Hypothalamus (tissue), 51 donors: Measurements from ENCODE around the gene TSLP.

Source experiments
- DNase-seq, 51 donors: peaks; one replicate each; lab custom pipeline; 2025; lab: John Stamatoyannopoulos, UW

TSLP gene

GRCh38 chr5:111071413-111071812, at the start of gene TSLP:
TSLP (plus strand) TSS chr5:111071713; CDS start chr5:111071891, 178 bp downstream.
- no peak for DNase-seq

- no peak for DNase-seq
Measured at GRCh38 chr5:111022301-111022700, 49.2 kb upstream of the TSLP start.

GRCh38 chr5:111028865-111029264, 42.6 kb upstream of the TSLP start:
- DNase-seq = no peak

- DNase-seq = no peak
Measured at GRCh38 chr5:111043712-111044506, 27.6 kb upstream of the TSLP start.

- DNase-seq = no peak
Measured at GRCh38 chr5:111058064-111058463, 13.4 kb upstream of the TSLP start.

- DNase-seq = no peak
Measured at GRCh38 chr5:111060169-111060568, 11.3 kb upstream of the TSLP start.

- no peak for DNase-seq
Measured at GRCh38 chr5:111061618-111062017, 9.9 kb upstream of the TSLP start.

GRCh38 chr5:111063709-111064322, 7.7 kb upstream of the TSLP start:
- no peak for DNase-seq

GRCh38 chr5:111066261-111066938, 5.1 kb upstream of the TSLP start:
- no peak for DNase-seq

GRCh38 chr5:111068213-111068612, 3.3 kb upstream of the TSLP start:
- no peak for DNase-seq

GRCh38 chr5:111069839-111070238, 1.7 kb upstream of the TSLP start:
- DNase-seq = no peak

GRCh38 chr5:111070272-111071134, 1.0 kb upstream of the TSLP start:
- DNase-seq = peak in 11 of 51 donors; percentile 0 to 26 (median 5)

GRCh38 chr5:111072949-111073682, 1.6 kb downstream of the TSLP start:
- peak in 12 of 51 donors; percentile 1 to 12 (median 4) for DNase-seq

- no peak for DNase-seq
Measured at GRCh38 chr5:111074244-111074643, 2.7 kb downstream of the TSLP start.

- DNase-seq = no peak
Measured at GRCh38 chr5:111075520-111075919, 4.0 kb downstream of the TSLP start.

GRCh38 chr5:111076091-111076490, 4.6 kb downstream of the TSLP start:
- no peak for DNase-seq

- no peak for DNase-seq
Measured at GRCh38 chr5:111077678-111078077, 6.2 kb downstream of the TSLP start.

GRCh38 chr5:111079846-111080245, 8.3 kb downstream of the TSLP start:
- DNase-seq = no peak

- DNase-seq = no peak
Measured at GRCh38 chr5:111083323-111083722, 11.8 kb downstream of the TSLP start.
